WERI-Rb-1 (cell line): ENCODE measurements around the gene ZRANB2.

Experiments used
- DNase-seq: peaks from one replicate; pipeline ENCODE4 v3.0.0-alpha.2; 2020
- H3K27ac ChIP-seq: fragments of 250-450 bp; sonication (Bioruptor Pico); 2 replicates; pipeline ENCODE4 v1.5.1; 2020; ENCODE audit warnings: mild to moderate bottlenecking, moderate library complexity
- H3K27me3 ChIP-seq: fragments of 250-450 bp; sonication (Bioruptor Pico); 2 replicates; pipeline ENCODE4 v1.5.1; 2021; ENCODE audit warnings: mild to moderate bottlenecking, low read depth, moderate library complexity; ENCODE audit not compliant: insufficient read depth, severe bottlenecking
- H3K36me3 ChIP-seq: fragments of 250-450 bp; sonication (Bioruptor Pico); 2 replicates; pipeline ENCODE4 v1.5.1; 2020; ENCODE audit warnings: mild to moderate bottlenecking, moderate library complexity
- H3K4me3 ChIP-seq: 2 replicates; pipeline ENCODE4 v1.5.1; 2011; ENCODE audit warnings: low read depth, mild to moderate bottlenecking, control low read depth, low read length
- H3K9me3 ChIP-seq: fragments of 250-450 bp; sonication (Bioruptor Pico); 2 replicates; pipeline ENCODE4 v1.5.1; 2021; ENCODE audit warnings: mild to moderate bottlenecking, moderate library complexity; ENCODE audit not compliant: severe bottlenecking
- CTCF ChIP-seq: IDR thresholded peaks from 2 replicates; pipeline ENCODE4 v1.5.1; 2011; ENCODE audit warnings: low read depth, mild to moderate bottlenecking, control low read depth, inconsistent platforms, low read length

The ZRANB2 gene

GRCh38 chr1:71088645-71089287, 7.9 kb upstream of the ZRANB2 start:
- no peaks in the 10 kb centered on the region for H3K27me3 ChIP-seq
- no peak overlapping the region for H3K27ac ChIP-seq

GRCh38 chr1:71087713-71088112, 6.9 kb upstream of the ZRANB2 start:
- no peaks in the 10 kb centered on the region for H3K9me3 ChIP-seq

More at GRCh38 chr1:71088645-71089287, 7.9 kb upstream of the ZRANB2 start:
- Histone ChIP-seq H3K9me3 (no peaks in the 10 kb centered on the region), H3K4me3 (no peak overlapping the region), H3K36me3 (no peaks in the 10 kb centered on the region)
- DNase-seq: no peak
- no peak for TF ChIP-seq CTCF

GRCh38 chr1:71087060-71087459, 6.2 kb upstream of the ZRANB2 start:
- H3K36me3 ChIP-seq: no peaks in the 10 kb centered on the region
- no peak for DNase-seq
- H3K9me3 ChIP-seq: no peaks in the 10 kb centered on the region
- 0 out of 2 replicates have a peak, but pooled peaks have one; percentile 25 for TF ChIP-seq CTCF
- H3K4me3 ChIP-seq: no peak overlapping the region
- H3K27me3 ChIP-seq: no peaks in the 10 kb centered on the region
- no peak overlapping the region for H3K27ac ChIP-seq

More at GRCh38 chr1:71087713-71088112, 6.9 kb upstream of the ZRANB2 start:
- H3K36me3 ChIP-seq: no peaks in the 10 kb centered on the region
- no peak for TF ChIP-seq CTCF
- H3K27ac ChIP-seq: no peak overlapping the region
- no peak overlapping the region for H3K4me3 ChIP-seq
- no peak for DNase-seq
- no peaks in the 10 kb centered on the region for H3K27me3 ChIP-seq

GRCh38 chr1:71086331-71086730, 5.5 kb upstream of the ZRANB2 start:
- no peaks in the 10 kb centered on the region for H3K27me3 ChIP-seq
- H3K4me3 ChIP-seq: no peak overlapping the region
- H3K36me3 ChIP-seq: no peaks in the 10 kb centered on the region
- H3K9me3 ChIP-seq: no peaks in the 10 kb centered on the region
- H3K27ac ChIP-seq: no peak overlapping the region
- no peak for TF ChIP-seq CTCF
- no peak for DNase-seq

GRCh38 chr1:71083271-71083670, 2.4 kb upstream of the ZRANB2 start:
- DNase-seq: no peak
- TF ChIP-seq CTCF: no peak
- no peak overlapping the region for H3K27ac ChIP-seq
- no peaks in the 10 kb centered on the region for H3K27me3 ChIP-seq
- peaks cover 15% of the 10 kb centered on the region for H3K36me3 ChIP-seq
- no peak overlapping the region for H3K4me3 ChIP-seq
- no peaks in the 10 kb centered on the region for H3K9me3 ChIP-seq

- Histone ChIP-seq H3K27me3 (no peaks in the 10 kb centered on the region), H3K36me3 (peaks cover 31% of the 10 kb centered on the region), H3K4me3 (peak overlapping the region; percentile 78), H3K9me3 (no peaks in the 10 kb centered on the region), H3K27ac (peak overlapping the region; percentile 24)
- TF ChIP-seq CTCF: no peak
- peak; percentile 84 for DNase-seq
Measured at GRCh38 chr1:71081697-71082080, 854 bp upstream of the ZRANB2 start.
